Caco-2 (cell line): Measurements from ENCODE around the gene CD200R1. TPM values are rescaled to one million over a fixed set of nuclear protein-coding genes. Genes with fewer than 3 reads are reported as not detected.

Source experiments
- Bru-seq: library from RNA; stranded (reverse); fragments of 400-500 nt; gene quantifications from one replicate; lab custom pipeline; 2021; lab: Mats Ljungman, UMichigan
- BruChase-seq, 2 experiments: library from RNA; stranded (reverse); fragments of 400-500 nt; gene quantifications; one replicate each; lab custom pipeline; 2021; lab: Mats Ljungman, UMichigan
- BruUV-seq: library from RNA; stranded (reverse); fragments of 400-500 nt; replicated peaks from 2 replicates; lab custom pipeline; 2021; lab: Mats Ljungman, UMichigan
- CTCF ChIA-PET: fragments of 300-600 bp; sonication (Branson Sonifier 250); formaldehyde crosslinking; loops from one replicate; lab custom pipeline; 2022; ENCODE audit warnings: antibody characterized with exemption; lab: Charles Lee
- POLR2A ChIA-PET: fragments of 300-600 bp; sonication (Branson Sonifier 250); formaldehyde crosslinking; loops from one replicate; lab custom pipeline; 2022; ENCODE audit warnings: antibody characterized with exemption; lab: Charles Lee
- DNase-seq, 2 experiments: peaks; one replicate each; pipeline versions ENCODE4 v3.0.0 to v3.0.0-alpha.2; 2020 to 2022
- H3K27me3 ChIP-seq: replicated peaks from 2 replicates; pipeline ENCODE4 v1.6.0; 2011; ENCODE audit warnings: low read length; ENCODE audit not compliant: control insufficient read depth, insufficient read depth
- H3K36me3 ChIP-seq: 2 replicates; pipeline ENCODE4 v1.5.1; 2011; ENCODE audit warnings: low read length; ENCODE audit not compliant: control insufficient read depth, insufficient read depth
- H3K4me1 ChIP-seq: fragments of 250-450 bp; sonication (Bioruptor Pico); 2 replicates; pipeline ENCODE4 v1.5.1; 2020; ENCODE audit warnings: mild to moderate bottlenecking
- H3K4me3 ChIP-seq: 2 replicates; pipeline ENCODE4 v1.5.1; 2011; ENCODE audit warnings: low read depth, mild to moderate bottlenecking, control low read depth, low read length
- H3K9me3 ChIP-seq: fragments of 250-450 bp; sonication (Bioruptor Pico); 2 replicates; pipeline ENCODE4 v1.5.1; 2020; ENCODE audit warnings: mild to moderate bottlenecking, moderate library complexity
- H3K27ac Mint-ChIP-seq: one replicate; pipeline ENCODE4 v1.8.0; 2022; ENCODE audit warnings: mixed read lengths; ENCODE audit not compliant: unreplicated experiment
- H3K27me3 Mint-ChIP-seq: one replicate; pipeline ENCODE4 v1.8.0; 2022; ENCODE audit warnings: mixed read lengths; ENCODE audit not compliant: insufficient read depth, unreplicated experiment
- H3K36me3 Mint-ChIP-seq: one replicate; pipeline ENCODE4 v1.8.0; 2022; ENCODE audit warnings: mild to moderate bottlenecking, mixed read lengths; ENCODE audit not compliant: insufficient read depth, unreplicated experiment
- H3K4me1 Mint-ChIP-seq: one replicate; pipeline ENCODE4 v1.8.0; 2022; ENCODE audit warnings: low read depth, mixed read lengths; ENCODE audit not compliant: unreplicated experiment
- H3K4me3 Mint-ChIP-seq: one replicate; pipeline ENCODE4 v1.8.0; 2022; ENCODE audit warnings: mild to moderate bottlenecking, moderate library complexity, mixed read lengths; ENCODE audit not compliant: unreplicated experiment
- H3K9me3 Mint-ChIP-seq: one replicate; pipeline ENCODE4 v1.8.0; 2022; ENCODE audit warnings: mixed read lengths; ENCODE audit not compliant: unreplicated experiment
- intact Hi-C: fragments of 100-400 bp; cut with micrococcal nuclease; formaldehyde crosslinking; loops from one replicate; pipeline ENCODE4 v1.10.0; 2022; ENCODE audit not compliant: unreplicated experiment
- long read RNA-seq: library from polyadenylated mRNA; stranded (forward); transcript quantifications from one replicate; pipeline ENCODE4 v2.0.0, GENCODE V29; 2022
- total RNA-seq: library from RNA; stranded (reverse); gene quantifications from 2 replicates; pipeline ENCODE4 v1.2.3, GENCODE V29; 2022
- TF ChIP-seq, protein P1 (sequence below), 2 experiments: fragments of 200-600 bp in 1 of 2; IDR thresholded peaks; 1 replicate in 1 of 2; 2 replicates in 1 of 2; pipeline versions ENCODE4 v1.5.1 to v1.8.0; 2011 to 2022; ENCODE audit warnings: antibody characterized with exemption in 1 of 2, control low read depth in 1 of 2, inconsistent platforms in 1 of 2, low read depth in 1 of 2, low read length in 1 of 2, mild to moderate bottlenecking in 1 of 2, moderate library complexity in 1 of 2; ENCODE audit not compliant: insufficient read depth in 1 of 2, severe bottlenecking in 1 of 2, unreplicated experiment in 1 of 2

CD200R1 gene
- total RNA-seq (0.11 and 0.28 TPM in 2 replicates), Bru-seq, nascent RNA (percentile 21 among the genes with signal in this experiment), BruChase-seq, experiment 1, labeled RNA remaining after a 2-hour chase (percentile 31 among the genes with signal in this experiment), BruChase-seq, experiment 2, labeled RNA remaining after a 6-hour chase (percentile 29 among the genes with signal in this experiment)
- long read RNA-seq, result 0 reads

DNA sequence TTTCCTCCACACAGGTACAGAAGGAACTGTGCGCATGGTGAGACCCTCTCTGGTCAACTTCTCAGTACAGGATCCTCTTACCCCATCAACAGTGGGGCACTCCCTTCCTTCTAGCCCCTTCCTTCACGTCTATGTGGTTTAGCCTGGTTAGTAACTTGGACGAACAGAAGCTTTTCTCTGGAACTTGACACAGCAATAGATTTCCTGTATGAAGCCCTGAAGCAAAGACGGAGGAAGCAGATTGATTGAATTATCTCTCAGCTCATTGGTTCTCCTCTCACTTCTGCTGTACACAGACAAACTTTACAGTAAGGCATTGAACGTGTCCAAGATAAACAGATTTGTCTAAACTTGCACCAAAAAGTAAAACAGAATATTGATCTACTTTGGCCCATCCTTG lies at the start of gene CD200R1:
Gene CD200R1, minus strand, starts transcription at position 210 of the 400 bp plus-strand sequence. CDS start 246 bp downstream, outside the sequence.
- Mint-ChIP-seq H3K27me3 (peaks cover 3% of the 10 kb centered on the region), H3K36me3 (no peaks in the 10 kb centered on the region), H3K27ac (no peak within 1 kb of the TSS), H3K9me3 (no peaks in the 10 kb centered on the region), H3K4me1 (peaks cover 6% of the 10 kb centered on the region), H3K4me3 (no peak within 1 kb of the TSS)
- Histone ChIP-seq H3K9me3 (no peaks in the 10 kb centered on the region), H3K4me3 (no peak within 1 kb of the TSS), H3K27me3 (no peaks in the 10 kb centered on the region), H3K4me1 (no peaks in the 10 kb centered on the region), H3K36me3 (no peaks in the 10 kb centered on the region)
- intact Hi-C loops, result loop anchor here (5.0 kb wide), 1 partner anchor 163 kb away; no protein-coding TSS in a partner anchor
- BruUV-seq, result no TSS peak
- POLR2A ChIA-PET, result no interaction called here
- CTCF ChIA-PET, result no interaction called here
- DNase-seq, result no peak
- TF ChIP-seq, protein P1, sequence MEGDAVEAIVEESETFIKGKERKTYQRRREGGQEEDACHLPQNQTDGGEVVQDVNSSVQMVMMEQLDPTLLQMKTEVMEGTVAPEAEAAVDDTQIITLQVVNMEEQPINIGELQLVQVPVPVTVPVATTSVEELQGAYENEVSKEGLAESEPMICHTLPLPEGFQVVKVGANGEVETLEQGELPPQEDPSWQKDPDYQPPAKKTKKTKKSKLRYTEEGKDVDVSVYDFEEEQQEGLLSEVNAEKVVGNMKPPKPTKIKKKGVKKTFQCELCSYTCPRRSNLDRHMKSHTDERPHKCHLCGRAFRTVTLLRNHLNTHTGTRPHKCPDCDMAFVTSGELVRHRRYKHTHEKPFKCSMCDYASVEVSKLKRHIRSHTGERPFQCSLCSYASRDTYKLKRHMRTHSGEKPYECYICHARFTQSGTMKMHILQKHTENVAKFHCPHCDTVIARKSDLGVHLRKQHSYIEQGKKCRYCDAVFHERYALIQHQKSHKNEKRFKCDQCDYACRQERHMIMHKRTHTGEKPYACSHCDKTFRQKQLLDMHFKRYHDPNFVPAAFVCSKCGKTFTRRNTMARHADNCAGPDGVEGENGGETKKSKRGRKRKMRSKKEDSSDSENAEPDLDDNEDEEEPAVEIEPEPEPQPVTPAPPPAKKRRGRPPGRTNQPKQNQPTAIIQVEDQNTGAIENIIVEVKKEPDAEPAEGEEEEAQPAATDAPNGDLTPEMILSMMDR (IDR thresholded peaks at IDR 0.05; ENCODE audit: insufficient read depth in 1 of 2, low read depth in 1 of 2, low read length in 1 of 2, severe bottlenecking in 1 of 2, unreplicated experiment in 1 of 2), result no peak

GRCh38 chr3:113021471-113021870 lies 46.6 kb upstream of the CD200R1 start:
- H3K27me3 Mint-ChIP-seq, result no peaks in the 10 kb centered on the region
- peaks cover 7% of the 10 kb centered on the region for H3K4me1 Mint-ChIP-seq
- no peaks in the 10 kb centered on the region; the same call in 1 of the 2 replicates for H3K36me3 ChIP-seq
- no TSS peak for BruUV-seq
- intact Hi-C loops, result no loop called here
- no peaks in the 10 kb centered on the region for H3K9me3 Mint-ChIP-seq
- POLR2A ChIA-PET, result no interaction called here
- no peak overlapping the region for H3K4me3 Mint-ChIP-seq
- TF ChIP-seq, protein P1 (IDR thresholded peaks at IDR 0.05; ENCODE audit: insufficient read depth in 1 of 2, low read depth in 1 of 2, low read length in 1 of 2, severe bottlenecking in 1 of 2, unreplicated experiment in 1 of 2), result no peak
- no peaks in the 10 kb centered on the region for H3K9me3 ChIP-seq
- no peaks in the 10 kb centered on the region for H3K27me3 ChIP-seq
- DNase-seq, result no peak
- H3K4me1 ChIP-seq, result 0 out of 2 replicates have a peak, but pooled peaks cover 4% of the 10 kb centered on the region
- no peak overlapping the region for H3K27ac Mint-ChIP-seq
- CTCF ChIA-PET, result no interaction called here
- H3K4me3 ChIP-seq, result no peak overlapping the region
- H3K36me3 Mint-ChIP-seq, result peaks cover 6% of the 10 kb centered on the region

- no peaks in the 10 kb centered on the region for H3K27me3 Mint-ChIP-seq
- POLR2A ChIA-PET, result interaction anchor here (0.6 to 1.4 kb wide), 5 partner anchors 10 to 372 kb away, joined by 4 to 13 read pairs (median 6); partner anchors contain the start of gene GTPBP8
These were observed 44.6 kb upstream of the CD200R1 start for GRCh38 chr3:113019182-113020137.

More at GRCh38 chr3:113019182-113020137, 44.6 kb upstream of the CD200R1 start:
- Histone ChIP-seq H3K4me1 (0 out of 2 replicates have a peak, but pooled peaks cover 4% of the 10 kb centered on the region), H3K36me3 (no peaks in the 10 kb centered on the region; the same call in 1 of the 2 replicates), H3K9me3 (no peaks in the 10 kb centered on the region), H3K4me3 (peak overlapping the region; percentile 94), H3K27me3 (no peaks in the 10 kb centered on the region)
- TF ChIP-seq, protein P1 (IDR thresholded peaks at IDR 0.05; ENCODE audit: insufficient read depth in 1 of 2, low read depth in 1 of 2, low read length in 1 of 2, severe bottlenecking in 1 of 2, unreplicated experiment in 1 of 2), result no peak
- Mint-ChIP-seq H3K9me3 (no peaks in the 10 kb centered on the region), H3K4me3 (peak overlapping the region; percentile 96), H3K27ac (peak overlapping the region; percentile 93), H3K4me1 (peaks cover 7% of the 10 kb centered on the region), H3K36me3 (peaks cover 19% of the 10 kb centered on the region)
- BruUV-seq, result TSS peak; percentile 67
- CTCF ChIA-PET, result interaction anchor here (0.7 to 1.5 kb wide), 2 partner anchors 14 to 16 kb away, joined by 5 to 7 read pairs; no protein-coding TSS in a partner anchor
- DNase-seq, result peak; percentile 89 to 93
- intact Hi-C loops, result loop anchor here (1.0 kb wide), 1 partner anchor 29 kb away; the partner anchor contains the start of gene GTPBP8
